Measurements from ENCODE around the gene TBCD. TPM values are rescaled to one million over a fixed set of nuclear protein-coding genes. Genes with fewer than 3 reads are reported as not detected.

The TBCD gene
- total RNA-seq, 1 donor from 2014 or later, result 156 TPM

DNA sequence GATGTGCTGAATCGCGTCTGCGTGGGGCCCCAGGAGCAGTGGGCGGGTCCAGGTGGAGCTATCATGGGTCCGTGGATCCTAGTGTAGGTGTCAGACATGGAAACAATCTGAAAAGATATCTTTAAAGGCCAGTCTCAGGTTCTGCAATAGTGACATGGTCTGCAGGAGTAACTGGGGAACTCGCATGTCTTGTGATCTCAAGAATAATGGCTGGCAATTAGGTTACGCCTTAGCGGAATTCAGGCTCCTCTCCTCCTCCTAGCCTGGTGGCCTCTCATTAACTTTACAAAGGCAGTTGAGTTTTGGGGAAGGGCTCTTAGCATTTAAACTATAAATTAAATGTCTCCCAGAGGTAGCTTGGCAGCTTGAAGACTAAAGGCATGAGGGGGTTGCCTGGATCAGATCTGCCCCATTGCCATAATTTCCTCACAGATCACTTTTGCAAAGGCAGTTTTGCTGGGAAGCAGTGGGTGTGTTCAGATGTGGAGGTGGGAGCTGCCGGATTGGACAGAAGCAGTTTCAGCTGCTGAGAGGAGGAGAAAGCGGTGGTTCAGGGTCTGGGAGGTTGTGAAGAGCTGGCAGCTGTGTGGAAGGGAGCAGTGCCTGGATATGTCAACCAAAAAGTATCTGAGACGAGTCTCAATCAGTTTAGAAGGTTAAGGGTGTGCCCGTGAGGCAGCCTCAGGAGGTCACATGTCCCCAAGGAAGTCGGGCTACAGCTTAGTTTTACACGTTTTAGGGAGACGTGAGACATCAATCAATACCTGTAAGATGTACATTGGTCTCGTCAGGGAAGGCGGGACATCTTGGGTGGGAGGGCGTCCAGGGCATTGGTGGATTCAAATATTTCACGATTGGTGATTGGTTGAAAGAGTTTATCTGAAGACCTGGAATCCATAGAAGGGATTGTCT, 2.7 kb downstream of the TBCD start:
- Histone ChIP-seq H3K4me1 (peaks cover 7 to 18% of the 10 kb centered on the region in 2 donors), H3K9me3 (no peaks in the 10 kb centered on the region), H3K27me3 (no peaks in the 10 kb centered on the region), H3K27ac (no peak overlapping the region), H3K4me3 (no peak overlapping the region), H3K36me3 (no peaks in the 10 kb centered on the region)
- TF ChIP-seq, protein P1, sequence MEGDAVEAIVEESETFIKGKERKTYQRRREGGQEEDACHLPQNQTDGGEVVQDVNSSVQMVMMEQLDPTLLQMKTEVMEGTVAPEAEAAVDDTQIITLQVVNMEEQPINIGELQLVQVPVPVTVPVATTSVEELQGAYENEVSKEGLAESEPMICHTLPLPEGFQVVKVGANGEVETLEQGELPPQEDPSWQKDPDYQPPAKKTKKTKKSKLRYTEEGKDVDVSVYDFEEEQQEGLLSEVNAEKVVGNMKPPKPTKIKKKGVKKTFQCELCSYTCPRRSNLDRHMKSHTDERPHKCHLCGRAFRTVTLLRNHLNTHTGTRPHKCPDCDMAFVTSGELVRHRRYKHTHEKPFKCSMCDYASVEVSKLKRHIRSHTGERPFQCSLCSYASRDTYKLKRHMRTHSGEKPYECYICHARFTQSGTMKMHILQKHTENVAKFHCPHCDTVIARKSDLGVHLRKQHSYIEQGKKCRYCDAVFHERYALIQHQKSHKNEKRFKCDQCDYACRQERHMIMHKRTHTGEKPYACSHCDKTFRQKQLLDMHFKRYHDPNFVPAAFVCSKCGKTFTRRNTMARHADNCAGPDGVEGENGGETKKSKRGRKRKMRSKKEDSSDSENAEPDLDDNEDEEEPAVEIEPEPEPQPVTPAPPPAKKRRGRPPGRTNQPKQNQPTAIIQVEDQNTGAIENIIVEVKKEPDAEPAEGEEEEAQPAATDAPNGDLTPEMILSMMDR (IDR thresholded peaks at IDR 0.05), result no peak
- no peak for DNase-seq (ENCODE audit: low spot score in 2 of 2)
- intact Hi-C loops (cut with DNase I), result no loop called here

DNA sequence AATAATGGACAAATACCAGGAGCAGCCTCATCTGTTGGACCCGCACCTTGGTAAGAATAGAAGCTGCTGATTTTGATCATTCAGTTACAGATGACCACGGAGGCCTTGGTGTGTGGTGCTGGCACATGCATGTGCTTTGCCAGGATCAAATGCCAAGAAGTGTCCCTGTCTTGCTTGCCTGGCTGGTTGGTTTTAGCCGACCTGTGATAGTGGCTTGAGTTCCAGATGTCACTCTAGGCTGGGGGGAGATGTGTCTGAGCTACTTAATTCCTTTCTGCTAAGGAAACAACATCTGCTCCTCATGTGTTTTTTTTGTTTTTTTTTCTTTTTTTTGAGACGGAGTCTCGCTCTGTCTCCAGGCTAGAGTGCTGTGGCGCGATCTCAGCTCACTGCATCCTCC, 4.3 kb downstream of the TBCD start:
- intact Hi-C loops (cut with DNase I), result no loop called here
- TF ChIP-seq, protein P1 (IDR thresholded peaks at IDR 0.05), result no peak

DNA sequence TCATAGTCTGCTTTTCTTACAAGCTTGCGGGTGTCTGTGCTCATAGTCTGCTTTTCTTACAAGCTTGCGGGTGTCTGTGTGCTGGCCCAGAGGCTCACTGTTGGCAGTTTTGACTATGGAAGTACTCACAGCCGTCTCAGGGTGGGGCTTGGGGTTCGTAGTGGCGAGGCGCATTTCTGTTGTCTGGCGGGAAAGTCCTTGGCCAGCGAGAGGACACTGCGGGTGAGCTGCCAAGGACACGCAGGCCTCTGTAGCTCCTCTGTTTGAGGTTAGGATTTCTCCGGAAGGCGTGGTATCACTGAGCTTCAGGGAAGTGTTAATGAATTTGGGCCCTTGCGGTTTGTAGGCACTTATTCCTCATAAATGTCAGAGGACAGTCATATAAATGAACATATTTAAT, 13.5 kb downstream of the TBCD start:
- TF ChIP-seq, protein P1 (IDR thresholded peaks at IDR 0.05), result no peak
- H3K27me3 ChIP-seq, result no peaks in the 10 kb centered on the region
- intact Hi-C loops (cut with DNase I), result no loop called here

More for the DNA sequence above, 4.3 kb downstream of the TBCD start:
- Histone ChIP-seq H3K4me3 (no peak overlapping the region), H3K4me1 (peaks cover 7 to 18% of the 10 kb centered on the region in 2 donors), H3K27ac (no peak overlapping the region), H3K9me3 (no peaks in the 10 kb centered on the region), H3K36me3 (no peaks in the 10 kb centered on the region), H3K27me3 (no peaks in the 10 kb centered on the region)
- DNase-seq (ENCODE audit: low spot score in 2 of 2), result no peak

DNA sequence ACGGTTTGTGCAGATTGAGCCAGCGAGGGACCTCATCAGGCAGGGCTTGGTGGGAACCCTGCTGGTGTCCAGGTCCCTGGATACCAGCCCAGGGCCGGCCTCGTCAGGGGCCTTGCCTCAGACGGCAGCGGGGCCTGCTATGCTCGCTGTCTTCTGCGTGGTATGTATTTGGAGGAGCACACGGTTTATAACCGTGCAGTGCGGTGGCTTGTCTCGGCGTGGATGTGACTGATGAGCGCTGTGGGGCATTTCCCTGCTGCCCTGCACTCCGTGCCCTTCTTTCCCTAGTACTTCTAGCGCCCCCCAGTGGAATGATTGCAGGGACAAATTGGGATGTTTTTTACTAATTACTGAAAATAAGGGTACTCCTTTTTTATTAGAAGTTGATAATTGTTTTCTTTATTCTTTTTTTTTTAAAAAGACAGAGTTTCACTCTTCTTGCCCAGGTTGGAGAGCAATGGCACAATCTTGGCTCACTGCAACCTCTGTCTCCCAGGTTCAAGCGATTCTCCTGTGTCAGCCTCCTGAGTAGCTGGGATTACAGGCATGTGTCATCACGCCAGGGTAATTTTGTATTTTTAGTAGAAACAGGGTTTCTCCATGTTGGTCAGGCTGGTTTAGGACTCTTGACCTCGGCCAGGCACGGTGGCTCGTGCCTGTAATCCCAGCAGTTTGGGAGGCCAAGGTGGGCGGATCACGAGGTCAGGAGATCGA, 15.3 kb downstream of the TBCD start:
- no peak for DNase-seq (ENCODE audit: low spot score in 2 of 2)

More for the DNA sequence above, 13.5 kb downstream of the TBCD start:
- H3K4me1 ChIP-seq, result no peaks in the 10 kb centered on the region
- no peak overlapping the region for H3K27ac ChIP-seq
- peaks cover 28 to 53% of the 10 kb centered on the region in 2 donors for H3K36me3 ChIP-seq
- DNase-seq (ENCODE audit: low spot score in 2 of 2), result no peak
- no peaks in the 10 kb centered on the region for H3K9me3 ChIP-seq
- H3K4me3 ChIP-seq, result no peak overlapping the region

DNA sequence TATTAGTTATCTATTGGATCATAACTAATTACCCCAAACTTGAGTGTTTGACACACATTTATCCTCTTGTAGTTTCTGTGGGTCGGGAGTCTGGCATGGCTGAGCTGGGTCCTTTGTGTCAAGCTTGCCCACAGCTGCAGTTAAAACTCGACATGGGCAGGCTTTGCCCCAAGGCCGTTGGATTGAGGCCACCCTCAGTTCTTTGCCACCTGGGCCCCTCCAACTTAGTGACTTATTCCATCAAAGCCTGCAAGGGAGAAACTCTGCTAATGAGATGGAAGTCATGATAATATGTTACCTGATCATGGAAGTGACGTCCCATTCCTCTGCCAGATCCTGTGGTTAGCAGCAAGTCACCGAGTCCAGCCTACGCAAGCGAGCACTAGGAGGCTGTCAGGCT, 17.2 kb downstream of the TBCD start:
- TF ChIP-seq, protein P1 (IDR thresholded peaks at IDR 0.05), result no peak
- H3K27me3 ChIP-seq, result no peaks in the 10 kb centered on the region
- no peak overlapping the region for H3K4me3 ChIP-seq
- no peak for DNase-seq (ENCODE audit: low spot score in 2 of 2)
- no peaks in the 10 kb centered on the region for H3K4me1 ChIP-seq
- H3K9me3 ChIP-seq, result no peaks in the 10 kb centered on the region
- H3K36me3 ChIP-seq, result peaks cover 31 to 56% of the 10 kb centered on the region in 2 donors
- H3K27ac ChIP-seq, result no peak overlapping the region
- intact Hi-C loops (cut with DNase I), result no loop called here

More for the DNA sequence above, 15.3 kb downstream of the TBCD start:
- Histone ChIP-seq H3K9me3 (no peaks in the 10 kb centered on the region), H3K36me3 (peaks cover 28 to 55% of the 10 kb centered on the region in 2 donors), H3K27ac (no peak overlapping the region), H3K4me1 (no peaks in the 10 kb centered on the region), H3K27me3 (no peaks in the 10 kb centered on the region), H3K4me3 (no peak overlapping the region)
- TF ChIP-seq, protein P1 (IDR thresholded peaks at IDR 0.05), result peak in 2 of 3 experiments; percentile 40 to 41
- intact Hi-C loops (cut with DNase I), result no loop called here

Data from ascending aorta (tissue), 2 donors.